Subcutaneous abdominal adipose tissue (tissue), 5 donors: ENCODE results near the gene STON2.
A peak's percentile ranks its signal among the peaks of the same experiment; 100 is the strongest.

Experiments
- H3K27ac ChIP-seq: one replicate; pipeline ENCODE4 v1.7.0; 2013; ENCODE audit warnings: low read depth, mild to moderate bottlenecking, inconsistent platforms, low read length, moderate library complexity
- H3K27me3 ChIP-seq, 5 donors: one replicate each; pipeline ENCODE4 v1.7.0; 2013; ENCODE audit warnings: low read length in 5 of 5, inconsistent platforms in 1 of 5; ENCODE audit not compliant: control insufficient read depth in 5 of 5, insufficient read depth in 4 of 5
- H3K36me3 ChIP-seq, 5 donors: one replicate each; pipeline ENCODE4 v1.7.0; 2013; ENCODE audit warnings: low read length in 5 of 5; ENCODE audit not compliant: control insufficient read depth in 5 of 5, insufficient read depth in 5 of 5
- H3K4me1 ChIP-seq, 5 donors: one replicate each; pipeline ENCODE4 v1.7.0; 2013; ENCODE audit warnings: low read length in 5 of 5, mild to moderate bottlenecking in 3 of 5, moderate library complexity in 1 of 5; ENCODE audit not compliant: control insufficient read depth in 5 of 5, insufficient read depth in 5 of 5
- H3K4me3 ChIP-seq, 5 donors: one replicate each; pipeline ENCODE4 v1.7.0; 2013; ENCODE audit warnings: low read length in 5 of 5, low read depth in 1 of 5
- H3K9ac ChIP-seq, 5 donors: one replicate each; pipeline ENCODE4 v1.7.0; 2013; ENCODE audit warnings: low read length in 5 of 5, mild to moderate bottlenecking in 4 of 5, moderate library complexity in 3 of 5
- H3K9me3 ChIP-seq, 5 donors: one replicate each; pipeline ENCODE4 v1.7.0; 2013; ENCODE audit warnings: low read length in 5 of 5; ENCODE audit not compliant: control insufficient read depth in 5 of 5
- donor health status: healthy.
- donor health status: healthy.
- donor health status: healthy.
- donor health status: healthy.
- donor health status: healthy.

The STON2 gene

GRCh38 chr14:81343701-81344100 is 56.4 kb downstream of the STON2 start:
- H3K9ac ChIP-seq = no peak overlapping the region
- no peak overlapping the region for H3K4me3 ChIP-seq
- no peaks in the 10 kb centered on the region for H3K27me3 ChIP-seq
- H3K27ac ChIP-seq = no peak overlapping the region
- no peaks in the 10 kb centered on the region for H3K36me3 ChIP-seq
- H3K9me3 ChIP-seq = no peaks in the 10 kb centered on the region
- H3K4me1 ChIP-seq = peaks cover 0 to 26% (median 3%) of the 10 kb centered on the region in 5 donors

- Histone ChIP-seq H3K27me3 (no peaks in the 10 kb centered on the region), H3K9me3 (no peaks in the 10 kb centered on the region), H3K4me1 (peaks cover 0 to 26% (median 3%) of the 10 kb centered on the region in 5 donors), H3K27ac (no peak overlapping the region), H3K36me3 (no peaks in the 10 kb centered on the region), H3K9ac (no peak overlapping the region), H3K4me3 (peak overlapping the region in 1 of 5 donors; percentile 34)
Observed at GRCh38 chr14:81342850-81343580, 57.1 kb downstream of the STON2 start.

DNA sequence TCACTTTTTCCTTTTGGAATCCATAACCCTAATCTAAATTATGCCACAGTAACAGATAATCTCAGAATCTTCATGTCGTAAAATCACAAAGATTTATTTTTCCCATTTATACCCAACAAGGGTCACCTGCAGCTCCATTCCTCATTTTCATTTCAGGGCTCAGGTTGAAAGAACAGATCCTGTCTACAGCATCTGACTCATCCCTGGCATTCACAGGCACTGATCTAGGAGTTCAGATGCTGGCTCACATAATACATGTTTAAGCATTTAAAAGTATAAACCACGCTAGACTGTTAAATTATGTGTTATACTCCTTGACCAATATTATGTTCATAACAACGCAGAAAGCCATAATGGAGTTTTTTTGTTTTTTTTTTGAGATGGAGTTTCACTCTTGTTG is 58.3 kb downstream of the STON2 start:
- peaks cover 0 to 26% (median 3%) of the 10 kb centered on the region in 5 donors for H3K4me1 ChIP-seq

GRCh38 chr14:81341370-81341769 is 58.8 kb downstream of the STON2 start:
- Histone ChIP-seq H3K4me3 (no peak overlapping the region), H3K27ac (no peak overlapping the region), H3K27me3 (no peaks in the 10 kb centered on the region), H3K9ac (no peak overlapping the region), H3K4me1 (peaks cover 0 to 26% (median 3%) of the 10 kb centered on the region in 5 donors), H3K36me3 (no peaks in the 10 kb centered on the region), H3K9me3 (no peaks in the 10 kb centered on the region)

More for the DNA sequence above, 58.3 kb downstream of the STON2 start:
- Histone ChIP-seq H3K9me3 (no peaks in the 10 kb centered on the region), H3K4me3 (no peak overlapping the region), H3K27me3 (no peaks in the 10 kb centered on the region), H3K36me3 (no peaks in the 10 kb centered on the region), H3K9ac (no peak overlapping the region), H3K27ac (no peak overlapping the region)

DNA sequence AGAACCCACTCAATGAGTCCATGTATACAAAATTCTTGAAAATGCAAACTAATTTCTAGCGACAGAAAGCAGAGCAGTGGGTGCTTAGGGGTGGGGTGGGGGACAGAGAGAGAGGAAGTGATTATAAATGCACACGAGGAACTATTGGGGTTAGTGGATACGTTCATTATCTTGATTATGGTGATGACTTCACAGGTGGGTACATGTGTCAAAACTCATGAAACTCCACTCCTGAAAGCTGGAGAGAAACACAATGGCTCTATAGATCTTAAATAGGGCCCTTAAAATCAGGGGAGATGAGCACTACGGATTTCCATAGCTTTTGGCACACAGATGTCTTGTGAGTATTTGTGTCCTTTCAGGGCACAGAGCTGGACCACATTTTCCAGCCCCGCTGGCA is 59.9 kb downstream of the STON2 start:
- H3K27ac ChIP-seq = no peak overlapping the region
- H3K4me1 ChIP-seq = peaks cover 0 to 26% (median 3%) of the 10 kb centered on the region in 5 donors
- H3K9me3 ChIP-seq = no peaks in the 10 kb centered on the region
- H3K36me3 ChIP-seq = no peaks in the 10 kb centered on the region
- H3K4me3 ChIP-seq = no peak overlapping the region
- no peak overlapping the region for H3K9ac ChIP-seq
- no peaks in the 10 kb centered on the region for H3K27me3 ChIP-seq

- no peak overlapping the region for H3K4me3 ChIP-seq
- no peaks in the 10 kb centered on the region for H3K9me3 ChIP-seq
- H3K9ac ChIP-seq = no peak overlapping the region
- no peak overlapping the region for H3K27ac ChIP-seq
- no peaks in the 10 kb centered on the region for H3K27me3 ChIP-seq
- no peaks in the 10 kb centered on the region for H3K36me3 ChIP-seq
- peaks cover 0 to 9% (median 0%) of the 10 kb centered on the region in 5 donors for H3K4me1 ChIP-seq
Observed at GRCh38 chr14:81337073-81337472, 63.1 kb downstream of the STON2 start.

DNA sequence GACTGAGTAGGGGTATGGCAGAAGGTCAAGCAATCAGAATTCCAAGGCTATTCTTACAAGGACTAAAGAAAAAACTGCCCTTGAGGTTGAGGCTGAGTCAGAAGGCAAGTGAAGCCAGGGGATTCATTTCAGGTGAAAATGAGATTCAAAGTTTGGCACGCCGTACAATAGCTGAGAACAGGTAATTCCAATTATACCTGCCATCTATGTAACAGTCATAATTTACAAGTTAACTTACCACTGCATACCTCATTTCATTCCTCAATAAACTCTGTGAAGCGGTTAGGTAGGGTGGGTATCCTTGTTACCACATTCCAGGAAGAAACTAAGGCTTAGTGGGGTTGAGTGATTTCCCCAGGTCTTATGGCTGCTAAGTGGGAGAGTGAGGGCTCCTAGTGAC is 64.1 kb downstream of the STON2 start:
- Histone ChIP-seq H3K27ac (no peak overlapping the region), H3K4me3 (no peak overlapping the region), H3K36me3 (no peaks in the 10 kb centered on the region), H3K9me3 (no peaks in the 10 kb centered on the region), H3K4me1 (peaks cover 0 to 1% (median 0%) of the 10 kb centered on the region in 5 donors), H3K9ac (no peak overlapping the region), H3K27me3 (no peaks in the 10 kb centered on the region)

- H3K4me3 ChIP-seq = no peak overlapping the region
- no peaks in the 10 kb centered on the region for H3K27me3 ChIP-seq
- no peak overlapping the region for H3K27ac ChIP-seq
- H3K9me3 ChIP-seq = peaks cover 0 to 3% (median 0%) of the 10 kb centered on the region in 5 donors
- H3K36me3 ChIP-seq = no peaks in the 10 kb centered on the region
- H3K4me1 ChIP-seq = no peaks in the 10 kb centered on the region
- no peak overlapping the region for H3K9ac ChIP-seq
Observed at GRCh38 chr14:81332725-81333124, 67.4 kb downstream of the STON2 start.

DNA sequence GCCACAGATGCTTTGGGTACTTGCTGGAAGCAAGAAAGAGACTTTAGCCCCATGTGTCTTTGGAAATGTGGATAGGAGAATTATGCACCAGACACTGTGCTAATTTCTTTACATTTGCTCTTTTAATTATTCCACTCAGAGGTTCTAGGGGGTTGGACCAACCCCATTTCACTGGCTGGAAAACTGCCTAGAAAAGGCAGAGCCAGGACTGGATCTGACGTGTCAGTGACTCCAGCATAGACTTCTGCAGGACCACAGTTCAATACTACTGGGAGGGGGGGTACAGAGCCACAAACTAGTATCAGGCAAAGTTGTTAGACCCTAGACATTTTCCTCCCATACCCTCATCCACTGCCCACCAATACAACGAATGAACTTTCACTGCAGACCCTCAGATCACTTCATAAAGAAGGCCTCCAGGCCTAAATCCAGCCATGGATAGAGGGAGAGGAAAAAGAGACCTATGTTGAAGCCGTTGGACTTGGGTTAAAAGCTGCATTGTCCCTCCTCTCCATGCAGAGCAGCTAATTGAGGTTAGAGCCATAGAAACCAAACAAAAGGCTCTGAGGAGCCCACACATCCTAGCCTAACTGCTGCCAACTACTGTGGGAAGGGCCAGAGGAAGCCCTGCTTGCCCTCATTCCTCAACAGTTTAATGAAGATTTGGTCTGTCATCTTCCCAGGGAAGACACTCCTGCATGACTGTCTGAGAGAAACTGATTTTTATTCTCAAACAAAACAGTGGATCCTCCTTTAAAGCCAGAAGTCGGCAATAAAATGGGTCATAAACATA is 68.7 kb downstream of the STON2 start:
- H3K4me3 ChIP-seq = no peak overlapping the region
- no peak overlapping the region for H3K9ac ChIP-seq
- peaks cover 0 to 3% (median 0%) of the 10 kb centered on the region in 5 donors for H3K9me3 ChIP-seq
- no peaks in the 10 kb centered on the region for H3K27me3 ChIP-seq
- H3K36me3 ChIP-seq = no peaks in the 10 kb centered on the region
- no peaks in the 10 kb centered on the region for H3K4me1 ChIP-seq
- H3K27ac ChIP-seq = no peak overlapping the region

GRCh38 chr14:81330619-81331122 is 69.5 kb downstream of the STON2 start:
- Histone ChIP-seq H3K27ac (no peak overlapping the region), H3K4me1 (no peaks in the 10 kb centered on the region), H3K9me3 (peaks cover 0 to 3% (median 0%) of the 10 kb centered on the region in 5 donors), H3K9ac (no peak overlapping the region), H3K4me3 (no peak overlapping the region), H3K36me3 (no peaks in the 10 kb centered on the region), H3K27me3 (no peaks in the 10 kb centered on the region)
